ENCODE data around the gene DOLPP1. TPM values are rescaled to one million over a fixed set of nuclear protein-coding genes. Genes with fewer than 3 reads are reported as not detected.

DOLPP1 gene
- 9.3 and 11.4 TPM in 2 replicates for total RNA-seq

GRCh38 chr9:129080601-129081387 is at the start of gene DOLPP1:
Gene DOLPP1, plus strand, starts transcription at chr9:129081111. Its CDS starts 21 bp downstream, at chr9:129081132.

GRCh38 chr9:129036241-129036922 is 44.5 kb upstream of the DOLPP1 start, which contains the start of gene MIGA2:
Gene MIGA2, plus strand, starts transcription at chr9:129036626. Its CDS starts 3,969 bp downstream, at chr9:129040595.

GRCh38 chr9:129110740-129111527 is 30.0 kb downstream of the DOLPP1 start, which contains the start of the genes CRAT and PTPA:
Gene CRAT, minus strand, starts transcription at chr9:129110793. Its CDS starts 284 bp downstream, at chr9:129110509.
Gene PTPA, plus strand, starts transcription at chr9:129111415. Its CDS starts 186 bp downstream, at chr9:129111601.

Other genes starting within 250 kb of the DOLPP1 start
- gene KYAT1, start 199.2 kb upstream of the DOLPP1 start, total RNA-seq, result 2.7 and 5.8 TPM in 2 replicates
- gene LRRC8A, start 199.0 kb upstream of the DOLPP1 start, total RNA-seq, result 21.3 and 31.4 TPM in 2 replicates
- gene PHYHD1, start 160.1 kb upstream of the DOLPP1 start, total RNA-seq, result 15.9 and 18.6 TPM in 2 replicates
- 26.5 and 27.8 TPM in 2 replicates for gene DOLK, start 133.5 kb upstream of the DOLPP1 start, total RNA-seq
- gene NUP188, start 133.4 kb upstream of the DOLPP1 start, total RNA-seq, result 14.2 and 16.9 TPM in 2 replicates
- 33.7 and 44.5 TPM in 2 replicates for gene SH3GLB2, start 52.8 kb upstream of the DOLPP1 start, total RNA-seq
- 17.8 and 22.5 TPM in 2 replicates for gene MIGA2, start 44.5 kb upstream of the DOLPP1 start, total RNA-seq
- gene CRAT, start 29.7 kb downstream of the DOLPP1 start, total RNA-seq, result 51.1 and 55.6 TPM in 2 replicates
- 69.8 and 87.5 TPM in 2 replicates for gene PTPA, start 30.3 kb downstream of the DOLPP1 start, total RNA-seq
- gene IER5L, start 97.2 kb downstream of the DOLPP1 start, total RNA-seq, result 80.3 and 94.3 TPM in 2 replicates

Data from pericardium fibroblast (primary cell).